ENCODE results near the gene RPL37A. TPM values are rescaled to one million over a fixed set of nuclear protein-coding genes. Genes with fewer than 3 reads are reported as not detected.

RPL37A gene
- total and polyA plus RNA-seq, 9 of the 15 experiments (the other 6 are each of a cell fraction or from before 2014, with no cell fraction given), result 1,938 to 3,349 (median 2,436) TPM

GRCh38 chr2:216469661-216470060, 29.0 kb upstream of the RPL37A start (continued):
- no peak for TF ChIP-seq CREB3 (tag; conservative IDR thresholded peaks at IDR 0.05; ENCODE audit: low read depth)

- BruUV-seq (replicated peaks), result no TSS peak
- Histone ChIP-seq H3K9me1 (ENCODE audit: control insufficient read depth, insufficient read depth, low read length) (no peaks in the 10 kb centered on the region), H3K79me2 (ENCODE audit: control insufficient read depth, insufficient read depth, low read length) (no peaks in the 10 kb centered on the region), H4K20me1 (replicated peaks; ENCODE audit: control insufficient read depth, insufficient read depth, low read length) (no peaks in the 10 kb centered on the region), H3K9me3 (replicated peaks; ENCODE audit: control insufficient read depth, insufficient read depth, low read depth, low read length) (no peaks in the 10 kb centered on the region), H3K27ac (ENCODE audit: extremely low read depth, low read depth, low read length) (no peak overlapping the region), H3K36me3 (ENCODE audit: control insufficient read depth, insufficient read depth, low read length) (peaks cover 15% of the 10 kb centered on the region; the same call in 2 of the 3 replicates), H3K4me3 (no peak overlapping the region), H2AFZ (ENCODE audit: low read depth, low read length) (no peak overlapping the region), H3K4me2 (ENCODE audit: insufficient read depth, low read length) (no peak overlapping the region), H3K4me1 (replicated peaks in 1 of 2; ENCODE audit: control insufficient read depth in 2 of 2, insufficient read depth in 2 of 2, low read length in 2 of 2) (no peaks in the 10 kb centered on the region; a peak in 4 of 5 replicates), H3K9ac (ENCODE audit: insufficient read depth in 1 of 2, low read depth in 2 of 2, low read length in 2 of 2) (no peak overlapping the region), H3K27me3 (ENCODE audit: control insufficient read depth in 2 of 2, insufficient read depth in 2 of 2, low read length in 2 of 2) (no peaks in the 10 kb centered on the region)
- in situ Hi-C loops (cut with MboI), result no loop called here
- DNase-seq (ENCODE audit: extremely low read depth in 1 of 4, low spot score in 3 of 4) (no peak), FAIRE-seq (no peak), ATAC-seq (no peak)
- TF ChIP-seq ARID1B (IDR thresholded peaks at IDR 0.05) (peak; percentile 54; the same call in 1 of the 2 replicates), SMARCA4 (IDR thresholded peaks at IDR 0.05) (0 out of 2 replicates have a peak, but pooled peaks have one; percentile 15), ZNF384 (IDR thresholded peaks at IDR 0.05; ENCODE audit: low read depth, low read length) (peak; percentile 76), TCF3 (CRISPR knock-in tag; IDR thresholded peaks at IDR 0.05) (peak; percentile 38), ZNF398 (CRISPR knock-in tag; IDR thresholded peaks at IDR 0.05) (no peak), CBFA2T3 (IDR thresholded peaks at IDR 0.05) (peak; percentile 63; the same call in 1 of the 2 replicates), CHD2 (IDR thresholded peaks at IDR 0.05; ENCODE audit: low read depth, low read length) (no peak), FOXP1 (CRISPR knock-in tag; IDR thresholded peaks at IDR 0.05) (no peak), MTA2 (IDR thresholded peaks at IDR 0.05; ENCODE audit: low read depth) (0 out of 2 replicates have a peak, but pooled peaks have one; percentile 27), ETV5 (CRISPR knock-in tag; IDR thresholded peaks at IDR 0.05; ENCODE audit: low read depth) (no peak), KAT2B (IDR thresholded peaks at IDR 0.05; ENCODE audit: low read depth, low read length) (no peak), CBFA2T2 (conservative IDR thresholded peaks at IDR 0.05) (peak; percentile 20; the same call in 1 of the 2 replicates), TAL1 (IDR thresholded peaks at IDR 0.05) (peak; percentile 34; the same call in 1 of the 2 replicates)
- CTCF ChIA-PET (ENCODE audit: low intra/inter-chr PET ratio), result no interaction called here
- intact Hi-C loops (cut with micrococcal nuclease), result no loop called here
- POLR2A ChIA-PET, result no interaction called here
- WGBS (ENCODE audit: insufficient coverage, low coverage, missing lambda C conversion rate), result 51% methylated on average over 3 of the region's 3 CpGs
These were observed 25.5 kb upstream of the RPL37A start for GRCh38 chr2:216473187-216473586.
